Neural progenitor cell (in vitro differentiated cells): Measurements from ENCODE around the gene SIAH3. TPM values are rescaled to one million over a fixed set of nuclear protein-coding genes. Genes with fewer than 3 reads are reported as not detected.
A peak's percentile ranks its signal among the peaks of the same experiment; 100 is the strongest.

Source experiments
- DNase-seq: peaks from one replicate; pipeline ENCODE4 v3.0.0-alpha.2; 2016; ENCODE audit warnings: low spot score
- H2AFZ ChIP-seq: fragments of 200-600 bp; sonication (generic); replicated peaks from 2 replicates; pipeline ENCODE4 v1.6.1; 2016; ENCODE audit warnings: antibody characterized with exemption
- H3F3A ChIP-seq: fragments of 200-600 bp; sonication (generic); 2 replicates; pipeline ENCODE4 v1.6.1; 2016; ENCODE audit warnings: antibody characterized with exemption, low read depth
- H3K27ac ChIP-seq: fragments of 200-600 bp; sonication (generic); 2 replicates; pipeline ENCODE4 v1.5.1; 2016; ENCODE audit warnings: mild to moderate bottlenecking
- H3K27me3 ChIP-seq: fragments of 200-600 bp; sonication (generic); 2 replicates; pipeline ENCODE4 v1.6.1; 2016; ENCODE audit warnings: mild to moderate bottlenecking, moderate library complexity
- H3K36me3 ChIP-seq: fragments of 200-600 bp; sonication (generic); 2 replicates; pipeline ENCODE4 v1.5.1; 2016
- H3K4me1 ChIP-seq: fragments of 200-600 bp; sonication (generic); 2 replicates; pipeline ENCODE4 v1.6.1; 2016; ENCODE audit warnings: mixed run types
- H3K4me2 ChIP-seq: fragments of 200-600 bp; sonication (generic); 2 replicates; pipeline ENCODE4 v1.6.1; 2016
- H3K4me3 ChIP-seq: fragments of 200-600 bp; sonication (generic); 2 replicates; pipeline ENCODE4 v1.5.1; 2016
- H3K79me2 ChIP-seq: fragments of 200-600 bp; sonication (generic); 2 replicates; pipeline ENCODE4 v1.6.1; 2016; ENCODE audit warnings: low read depth
- H3K9ac ChIP-seq: fragments of 200-600 bp; sonication (generic); 2 replicates; pipeline ENCODE4 v1.6.1; 2016
- H3K9me3 ChIP-seq: fragments of 200-600 bp; sonication (generic); 2 replicates; pipeline ENCODE4 v1.5.1; 2016; ENCODE audit warnings: low read depth
- H4K20me1 ChIP-seq: fragments of 200-600 bp; sonication (generic); 2 replicates; pipeline ENCODE4 v1.6.1; 2016; ENCODE audit warnings: low read depth
- H3K27ac Mint-ChIP-seq: 3 replicates; pipeline ENCODE4 v1.8.0; 2021; ENCODE audit warnings: mixed read lengths
- H3K27me3 Mint-ChIP-seq: 2 replicates; pipeline ENCODE4 v1.8.0; 2022; ENCODE audit warnings: low read depth, mild to moderate bottlenecking, inconsistent platforms, moderate library complexity, mixed read lengths; ENCODE audit not compliant: insufficient read depth
- H3K36me3 Mint-ChIP-seq: 3 replicates; pipeline ENCODE4 v1.8.0; 2021; ENCODE audit warnings: mixed read lengths
- H3K4me1 Mint-ChIP-seq: 3 replicates; pipeline ENCODE4 v1.8.0; 2021; ENCODE audit warnings: mixed read lengths
- H3K4me3 Mint-ChIP-seq: 3 replicates; pipeline ENCODE4 v1.8.0; 2021; ENCODE audit warnings: mild to moderate bottlenecking, moderate library complexity, mixed read lengths
- H3K9me3 Mint-ChIP-seq: 3 replicates; pipeline ENCODE4 v1.8.0; 2020; ENCODE audit warnings: mixed read lengths
- EZH2 ChIP-seq: fragments of 200-600 bp; sonication (generic); IDR thresholded peaks from 2 replicates; pipeline ENCODE4 v1.6.1; 2017; ENCODE audit warnings: antibody characterized with exemption, mild to moderate bottlenecking, moderate library complexity
- EZH2phosphoT487 ChIP-seq: fragments of 200-600 bp; sonication (generic); IDR thresholded peaks from 2 replicates; pipeline ENCODE4 v1.6.1; 2017; ENCODE audit warnings: antibody characterized with exemption
- total RNA-seq: library from RNA; depleted of rRNA; stranded (reverse); fragments of >200 nt; gene quantifications from 2 replicates; pipeline ENCODE4 v1.2.3, GENCODE V29; 2015; ENCODE audit warnings: low replicate concordance
- TF ChIP-seq, protein P1 (sequence below): fragments of 200-600 bp; sonication (generic); IDR thresholded peaks from 2 replicates; pipeline ENCODE4 v1.5.1; 2017; ENCODE audit warnings: antibody characterized with exemption, mild to moderate bottlenecking

The SIAH3 gene
- total RNA-seq, 1 donor from 2014 or later, result not detected

GRCh38 chr13:45865414-45865813 lies 13.9 kb upstream of the SIAH3 start:
- TF ChIP-seq EZH2, result no peak
- no peak for TF ChIP-seq EZH2phosphoT487
- TF ChIP-seq, protein P1, sequence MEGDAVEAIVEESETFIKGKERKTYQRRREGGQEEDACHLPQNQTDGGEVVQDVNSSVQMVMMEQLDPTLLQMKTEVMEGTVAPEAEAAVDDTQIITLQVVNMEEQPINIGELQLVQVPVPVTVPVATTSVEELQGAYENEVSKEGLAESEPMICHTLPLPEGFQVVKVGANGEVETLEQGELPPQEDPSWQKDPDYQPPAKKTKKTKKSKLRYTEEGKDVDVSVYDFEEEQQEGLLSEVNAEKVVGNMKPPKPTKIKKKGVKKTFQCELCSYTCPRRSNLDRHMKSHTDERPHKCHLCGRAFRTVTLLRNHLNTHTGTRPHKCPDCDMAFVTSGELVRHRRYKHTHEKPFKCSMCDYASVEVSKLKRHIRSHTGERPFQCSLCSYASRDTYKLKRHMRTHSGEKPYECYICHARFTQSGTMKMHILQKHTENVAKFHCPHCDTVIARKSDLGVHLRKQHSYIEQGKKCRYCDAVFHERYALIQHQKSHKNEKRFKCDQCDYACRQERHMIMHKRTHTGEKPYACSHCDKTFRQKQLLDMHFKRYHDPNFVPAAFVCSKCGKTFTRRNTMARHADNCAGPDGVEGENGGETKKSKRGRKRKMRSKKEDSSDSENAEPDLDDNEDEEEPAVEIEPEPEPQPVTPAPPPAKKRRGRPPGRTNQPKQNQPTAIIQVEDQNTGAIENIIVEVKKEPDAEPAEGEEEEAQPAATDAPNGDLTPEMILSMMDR, result no peak
- Histone ChIP-seq H3K9ac (no peak overlapping the region), H3K9me3 (no peaks in the 10 kb centered on the region), H3K4me3 (no peak overlapping the region), H3K4me2 (no peak overlapping the region), H3K27me3 (no peaks in the 10 kb centered on the region), H3F3A (no peaks in the 10 kb centered on the region), H4K20me1 (no peaks in the 10 kb centered on the region), H3K27ac (no peak overlapping the region), H2AFZ (no peak overlapping the region), H3K36me3 (no peaks in the 10 kb centered on the region), H3K4me1 (no peaks in the 10 kb centered on the region), H3K79me2 (no peaks in the 10 kb centered on the region)
- no peak for DNase-seq
- Mint-ChIP-seq H3K4me1 (peaks cover 21% of the 10 kb centered on the region), H3K27ac (no peak overlapping the region), H3K4me3 (no peak overlapping the region), H3K36me3 (no peaks in the 10 kb centered on the region), H3K27me3 (peaks cover 7% of the 10 kb centered on the region), H3K9me3 (peaks cover 9% of the 10 kb centered on the region)

DNA sequence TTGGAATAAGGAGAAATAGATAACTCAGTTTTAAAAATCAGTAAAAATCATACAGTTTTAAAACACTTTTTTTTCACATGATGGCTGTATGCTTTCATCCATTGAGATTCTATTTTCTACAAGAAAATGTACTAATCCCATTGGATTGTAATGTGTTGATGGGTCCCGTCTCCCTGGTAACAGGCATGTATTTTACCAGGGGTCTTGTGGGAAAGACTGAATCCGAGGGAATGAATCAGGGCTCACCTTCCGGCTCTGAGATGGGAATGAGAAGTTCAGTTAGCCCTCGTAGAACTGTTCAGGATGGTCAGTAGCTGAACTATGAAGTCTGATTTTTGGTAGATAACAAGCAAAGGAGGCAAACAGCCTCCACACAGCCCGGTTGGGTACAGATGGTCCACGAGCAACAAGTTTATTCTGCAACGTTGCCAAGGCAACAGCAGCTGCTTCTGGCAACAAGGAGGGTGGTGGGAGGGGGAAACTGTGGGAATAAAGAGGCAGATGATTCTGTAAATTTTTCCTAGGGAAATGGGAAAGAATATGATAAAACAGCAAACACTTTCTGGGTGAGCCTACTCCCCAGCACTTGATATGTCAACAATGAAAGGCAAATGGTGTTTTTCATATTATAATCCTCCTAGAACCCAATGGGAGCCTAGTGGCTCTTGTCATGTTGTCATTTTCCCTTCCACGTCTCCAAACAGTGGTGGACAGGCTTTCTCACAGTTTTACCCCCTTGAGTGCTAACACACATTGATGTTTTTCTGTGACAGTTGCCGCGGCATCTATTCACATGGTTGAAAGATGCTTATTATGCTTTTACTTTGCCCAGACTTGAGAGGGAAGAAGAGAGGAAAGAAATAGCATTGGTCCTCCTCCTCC lies 12.4 kb upstream of the SIAH3 start:
- Mint-ChIP-seq H3K27me3 (peaks cover 7% of the 10 kb centered on the region), H3K27ac (peak overlapping the region; percentile 88), H3K9me3 (peaks cover 13% of the 10 kb centered on the region), H3K4me3 (peak overlapping the region; percentile 61), H3K36me3 (peaks cover 4% of the 10 kb centered on the region), H3K4me1 (peaks cover 34% of the 10 kb centered on the region)
- no peaks in the 10 kb centered on the region for H4K20me1 ChIP-seq
- TF ChIP-seq, protein P1, result no peak
- TF ChIP-seq EZH2 (no peak), EZH2phosphoT487 (no peak)
- no peak overlapping the region for H3K27ac ChIP-seq
- H3K9ac ChIP-seq, result no peak overlapping the region
- H3K27me3 ChIP-seq, result no peaks in the 10 kb centered on the region
- no peaks in the 10 kb centered on the region for H3F3A ChIP-seq
- H3K36me3 ChIP-seq, result no peaks in the 10 kb centered on the region
- H3K79me2 ChIP-seq, result no peaks in the 10 kb centered on the region
- H2AFZ ChIP-seq, result no peak overlapping the region
- DNase-seq, result peak; percentile 26
- no peaks in the 10 kb centered on the region for H3K9me3 ChIP-seq
- H3K4me1 ChIP-seq, result peaks cover 11% of the 10 kb centered on the region
- H3K4me3 ChIP-seq, result no peak overlapping the region
- no peak overlapping the region for H3K4me2 ChIP-seq

DNA sequence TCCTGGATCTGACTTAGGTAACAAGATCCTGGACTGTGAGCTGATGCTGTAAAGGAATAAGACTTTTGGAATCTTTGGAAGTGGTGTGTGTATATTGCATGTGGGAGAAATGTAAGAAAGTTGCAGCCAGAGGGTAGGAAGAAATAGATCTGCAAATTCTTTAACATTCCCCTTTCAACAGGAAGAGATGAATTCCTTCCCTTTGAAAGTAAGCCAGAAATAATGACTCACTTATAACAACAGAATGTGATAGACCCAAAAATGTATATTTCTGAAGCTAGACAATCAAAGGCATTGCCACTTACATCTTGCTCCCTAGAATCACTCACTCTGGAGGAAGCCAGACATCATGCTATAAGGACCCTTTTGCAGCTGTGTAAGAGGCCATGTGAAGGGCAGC lies 9.8 kb upstream of the SIAH3 start:
- no peak for TF ChIP-seq EZH2phosphoT487
- no peak for TF ChIP-seq EZH2
- TF ChIP-seq, protein P1, result no peak
- Histone ChIP-seq H3F3A (no peaks in the 10 kb centered on the region), H3K4me3 (no peak overlapping the region), H4K20me1 (no peaks in the 10 kb centered on the region), H3K9me3 (no peaks in the 10 kb centered on the region), H2AFZ (no peak overlapping the region), H3K27me3 (no peaks in the 10 kb centered on the region), H3K36me3 (no peaks in the 10 kb centered on the region), H3K4me1 (peaks cover 11% of the 10 kb centered on the region), H3K9ac (no peak overlapping the region), H3K4me2 (no peak overlapping the region), H3K27ac (no peak overlapping the region), H3K79me2 (no peaks in the 10 kb centered on the region)
- Mint-ChIP-seq H3K27me3 (peaks cover 3% of the 10 kb centered on the region), H3K27ac (no peak overlapping the region), H3K36me3 (peaks cover 4% of the 10 kb centered on the region), H3K4me1 (peaks cover 35% of the 10 kb centered on the region), H3K4me3 (no peak overlapping the region), H3K9me3 (peaks cover 13% of the 10 kb centered on the region)
- no peak for DNase-seq
